Spinal cord (tissue), 10 donors: Measurements from ENCODE around the gene UQCRH. TPM values are rescaled to one million over a fixed set of nuclear protein-coding genes. Genes with fewer than 3 reads are reported as not detected.
"Not testable (repeated sequence)": the region's sequence is repeated elsewhere in the genome, so short reads cannot be mapped to it uniquely, and the experiment has no call there.

Experiments
- DNase-seq, 6 donors: peaks; one replicate each; pipeline versions ENCODE4 v3.0.0 to v3.0.0-alpha.2; 2013 to 2015; ENCODE audit warnings: low spot score in 6 of 6, low read depth in 4 of 6
- H3K27ac ChIP-seq: one replicate; pipeline ENCODE4 v1.5.1; 2013; ENCODE audit warnings: low read depth, low read length, control low read depth
- H3K27me3 ChIP-seq: one replicate; pipeline ENCODE4 v1.6.1; 2013; ENCODE audit warnings: low read length; ENCODE audit not compliant: control insufficient read depth, insufficient read depth
- H3K36me3 ChIP-seq: one replicate; pipeline ENCODE4 v1.6.1; 2013; ENCODE audit warnings: low read length; ENCODE audit not compliant: control insufficient read depth, insufficient read depth
- H3K4me1 ChIP-seq: one replicate; pipeline ENCODE4 v1.6.1; 2013; ENCODE audit warnings: low read length; ENCODE audit not compliant: control insufficient read depth, insufficient read depth
- H3K4me3 ChIP-seq: one replicate; pipeline ENCODE4 v1.5.1; 2013; ENCODE audit warnings: low read depth, low read length, control low read depth
- H3K9me3 ChIP-seq: one replicate; pipeline ENCODE4 v1.6.1; 2013; ENCODE audit warnings: low read length; ENCODE audit not compliant: control insufficient read depth, insufficient read depth
- WGBS: methylation state at CpG from one replicate; pipeline ENCODE4 v1.1.5; 2013; ENCODE audit warnings: missing lambda C conversion rate; ENCODE audit not compliant: insufficient coverage; 5-methylcytosine and 5-hydroxymethylcytosine counted together
- polyA plus RNA-seq, 2 donors: library from polyadenylated mRNA; unstranded; fragments of 120-200 nt; gene quantifications; one replicate each; pipeline ENCODE4 v1.2.1, GENCODE V29; 2013; ENCODE audit not compliant: insufficient read length in 2 of 2
- total RNA-seq, 2 donors: library from RNA; depleted of rRNA in 1 of 2; stranded (reverse); fragments of 120-200 nt in 1 of 2; fragments of >200 nt in 1 of 2; gene quantifications; one replicate each; pipeline versions ENCODE4 v1.2.3 to v1.2.4, GENCODE V29; 2013 to 2014
- donor health status: healthy.

UQCRH gene
- total and polyA plus RNA-seq, 4 donors = 326 to 449 (median 397) TPM

DNA sequence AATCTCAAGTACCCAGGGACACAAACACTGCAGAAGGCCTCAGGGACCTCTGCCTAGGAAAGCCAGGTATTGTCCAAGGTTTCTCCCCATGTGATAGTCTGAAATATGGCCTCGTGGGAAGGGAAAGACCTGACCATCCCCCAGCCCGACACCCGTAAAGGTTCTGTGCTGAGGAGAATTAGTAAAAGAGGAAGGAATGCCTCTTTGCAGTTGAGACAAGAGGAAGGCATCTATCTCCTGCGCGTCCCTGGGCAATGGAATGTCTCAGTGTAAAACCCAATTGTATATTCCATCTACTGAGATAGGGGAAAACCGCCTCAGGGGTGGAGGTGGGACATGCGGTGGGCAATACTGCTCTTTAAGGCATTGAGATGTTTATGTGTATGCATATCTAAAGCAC is 26.3 kb downstream of the UQCRH start:
- DNase-seq, H3K4me3 ChIP-seq, H3K36me3 ChIP-seq, H3K9me3 ChIP-seq, H3K27me3 ChIP-seq, H3K27ac ChIP-seq, H3K4me1 ChIP-seq: not testable (repeated sequence)
- WGBS = no CpG with 5 or more reads among the region's 7 CpGs

DNA sequence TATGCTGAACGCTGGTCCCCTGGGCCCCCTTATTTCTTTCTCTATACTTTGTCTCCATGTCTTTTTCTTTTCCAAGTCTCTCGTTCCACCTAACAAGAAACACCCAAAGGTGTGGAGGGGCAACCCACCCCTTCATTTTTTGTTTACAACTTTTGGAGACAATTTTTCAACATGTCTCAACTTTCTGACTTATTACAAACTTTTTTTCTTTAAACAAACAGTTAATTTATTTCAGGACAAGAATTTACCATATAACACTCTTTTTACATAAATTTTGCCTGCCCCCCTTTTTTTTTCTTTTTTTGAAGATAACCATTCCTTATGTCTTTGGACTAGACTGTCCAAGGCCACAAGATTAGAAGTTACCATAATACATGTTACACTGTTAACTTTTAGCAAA is 26.9 kb downstream of the UQCRH start:
- H3K4me1 ChIP-seq, H3K27ac ChIP-seq, H3K4me3 ChIP-seq, H3K9me3 ChIP-seq, H3K27me3 ChIP-seq, H3K36me3 ChIP-seq, DNase-seq: not testable (repeated sequence)
- 82% methylated on average over 2 of the region's 2 CpGs for WGBS

DNA sequence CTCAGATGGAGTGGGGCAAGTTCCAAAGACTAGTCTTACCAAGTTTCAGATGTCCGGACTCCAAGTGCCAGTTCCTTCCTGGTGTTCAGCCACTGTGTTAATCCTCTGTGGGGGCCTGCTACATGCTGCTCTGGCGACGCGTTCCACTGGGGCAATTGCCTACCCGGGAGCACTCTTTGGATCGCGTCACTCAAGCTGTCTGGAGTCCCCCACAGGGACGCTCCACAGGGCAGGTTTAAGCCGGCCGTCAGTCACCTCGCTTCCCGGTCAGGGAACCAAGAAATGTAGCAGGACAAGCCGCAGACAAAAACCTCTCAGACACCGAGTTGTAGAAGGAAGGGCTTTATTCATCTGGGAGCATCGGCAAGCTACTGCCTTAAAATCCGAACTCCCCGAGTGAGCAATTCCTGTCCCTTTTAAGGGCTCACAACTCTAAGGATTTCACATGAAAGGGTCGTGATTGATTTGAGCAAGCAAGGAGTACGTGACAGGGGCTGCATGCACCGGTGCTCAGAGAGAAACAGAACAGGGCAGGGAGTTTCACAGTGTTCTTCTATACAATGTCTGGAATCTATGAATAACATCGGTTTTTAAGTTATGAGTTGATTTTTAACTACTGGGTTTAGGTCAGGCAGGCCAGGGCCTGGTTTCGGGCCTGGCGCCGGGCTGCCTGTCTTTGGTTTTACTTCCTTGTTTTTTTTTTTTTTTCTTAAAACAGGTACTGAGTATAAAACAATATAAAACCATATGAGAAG is 28.5 kb downstream of the UQCRH start:
- WGBS = 71% methylated on average over 20 of the region's 24 CpGs
- not testable (repeated sequence) for H3K4me1 ChIP-seq, DNase-seq

DNA sequence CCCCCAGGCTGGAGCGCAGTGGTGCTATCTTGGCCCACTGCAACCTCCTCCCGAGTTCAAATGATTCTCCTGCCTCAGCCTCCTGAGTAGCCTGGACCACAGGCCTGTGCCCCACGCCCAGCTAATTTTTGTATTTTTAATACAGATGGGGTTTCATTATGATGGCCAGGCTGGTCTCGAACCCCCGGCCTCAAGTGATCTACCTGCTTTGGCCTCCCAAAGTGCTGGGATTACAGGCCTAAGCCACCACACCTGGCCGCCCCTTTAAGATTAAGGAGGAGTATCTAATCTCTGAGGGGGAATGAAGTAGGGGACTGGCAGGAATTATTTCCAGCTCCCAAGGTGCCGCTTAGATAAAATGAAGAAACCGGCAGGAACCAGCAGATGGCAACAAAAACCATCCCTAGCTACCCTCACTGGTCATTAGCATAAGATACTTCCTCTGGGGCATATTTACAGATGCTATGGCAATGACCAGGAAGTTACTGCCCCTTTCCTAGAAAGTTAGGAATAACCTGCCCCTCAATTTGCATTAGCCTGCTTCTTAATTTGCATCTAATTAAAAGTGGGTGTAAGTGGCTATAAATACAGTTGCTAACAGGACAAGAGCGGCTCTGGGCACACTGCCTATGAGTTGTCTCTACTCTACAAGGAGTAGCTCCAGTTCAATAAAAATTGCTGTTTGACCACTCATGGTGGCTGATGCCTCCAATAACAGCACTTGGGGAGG is 30.0 kb downstream of the UQCRH start:
- WGBS = 76% methylated on average over 5 of the region's 9 CpGs
- no peaks in the 10 kb centered on the region for H3K36me3 ChIP-seq
- no peak overlapping the region for H3K27ac ChIP-seq
- no peak overlapping the region for H3K4me3 ChIP-seq
- H3K27me3 ChIP-seq = no peaks in the 10 kb centered on the region
- no peaks in the 10 kb centered on the region for H3K4me1 ChIP-seq
- peak in 3 of 6 donors; percentile 7 to 61 (median 46) for DNase-seq
- H3K9me3 ChIP-seq = no peaks in the 10 kb centered on the region

More for the DNA sequence above, 28.5 kb downstream of the UQCRH start:
- H3K4me3 ChIP-seq, H3K36me3 ChIP-seq, H3K27ac ChIP-seq, H3K27me3 ChIP-seq, H3K9me3 ChIP-seq: not testable (repeated sequence)

DNA sequence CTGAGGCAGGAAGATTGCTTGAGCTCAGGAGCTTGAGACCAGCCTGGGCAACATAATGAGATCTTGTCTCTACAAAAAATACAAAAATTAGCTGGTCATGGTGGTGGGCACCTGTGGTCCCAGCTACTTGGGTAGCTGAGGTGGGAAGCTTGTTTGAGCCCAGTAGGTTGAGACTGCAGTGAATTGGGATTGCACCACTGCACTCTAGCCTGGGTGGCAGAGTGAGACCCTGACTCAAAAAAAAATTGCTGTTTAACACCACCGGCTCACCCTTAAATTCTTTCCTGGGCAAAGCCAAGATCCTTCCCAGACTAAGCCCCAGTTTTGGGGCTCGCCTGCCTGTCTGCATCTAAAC is 30.5 kb downstream of the UQCRH start:
- H3K27ac ChIP-seq = no peak overlapping the region
- no peaks in the 10 kb centered on the region for H3K36me3 ChIP-seq
- no peaks in the 10 kb centered on the region for H3K27me3 ChIP-seq
- H3K9me3 ChIP-seq = no peaks in the 10 kb centered on the region
- WGBS = 80% methylated on average over 2 of the region's 2 CpGs
- no peak for DNase-seq
- no peaks in the 10 kb centered on the region for H3K4me1 ChIP-seq
- H3K4me3 ChIP-seq = no peak overlapping the region

DNA sequence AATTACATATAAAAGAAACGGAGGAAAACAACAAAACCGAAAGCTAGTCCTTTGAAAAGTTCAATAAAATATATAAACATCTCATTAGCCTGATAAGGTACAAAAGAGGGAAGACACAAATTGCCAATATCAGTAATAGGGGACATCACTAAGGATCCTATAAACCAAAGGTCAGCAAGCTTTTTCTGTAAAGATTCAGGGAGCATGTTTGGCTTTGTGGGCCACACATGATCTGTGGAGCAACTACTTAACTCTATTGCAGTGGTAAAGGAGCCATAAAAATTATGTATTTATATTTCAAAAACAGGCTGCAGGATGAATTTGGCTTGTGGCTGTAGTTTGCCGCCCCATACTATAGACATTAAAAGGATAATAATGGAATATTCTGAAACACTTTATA is 31.6 kb downstream of the UQCRH start:
- Histone ChIP-seq H3K36me3 (no peaks in the 10 kb centered on the region), H3K27ac (no peak overlapping the region), H3K4me1 (no peaks in the 10 kb centered on the region), H3K9me3 (no peaks in the 10 kb centered on the region), H3K27me3 (no peaks in the 10 kb centered on the region), H3K4me3 (no peak overlapping the region)
- no peak for DNase-seq
- no CpG with 5 or more reads among the region's 3 CpGs for WGBS

DNA sequence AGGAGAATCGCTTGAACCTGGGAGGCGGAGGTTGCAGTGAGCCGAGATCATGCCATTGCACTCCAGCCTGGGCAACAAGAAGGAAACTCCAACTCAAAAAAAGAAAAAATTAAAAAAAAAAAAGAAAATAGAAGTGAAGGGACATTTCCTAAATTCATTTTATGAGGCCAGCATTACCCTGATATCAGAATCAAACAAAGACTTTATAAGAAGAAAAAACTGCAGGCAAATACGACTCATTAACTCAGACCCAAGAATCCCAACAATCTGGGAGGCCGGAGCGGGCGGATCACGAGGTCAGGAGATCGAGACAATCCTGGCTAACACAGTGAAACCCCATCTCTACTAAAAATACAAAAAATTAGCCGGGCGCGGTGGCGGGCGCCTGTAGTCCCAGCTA is 33.9 kb downstream of the UQCRH start:
- H3K27ac ChIP-seq, H3K4me3 ChIP-seq, H3K36me3 ChIP-seq, H3K9me3 ChIP-seq, H3K27me3 ChIP-seq, DNase-seq: not testable (repeated sequence)
- H3K4me1 ChIP-seq = peaks cover 11% of the 10 kb centered on the region
- no CpG with 5 or more reads among the region's 14 CpGs for WGBS

DNA sequence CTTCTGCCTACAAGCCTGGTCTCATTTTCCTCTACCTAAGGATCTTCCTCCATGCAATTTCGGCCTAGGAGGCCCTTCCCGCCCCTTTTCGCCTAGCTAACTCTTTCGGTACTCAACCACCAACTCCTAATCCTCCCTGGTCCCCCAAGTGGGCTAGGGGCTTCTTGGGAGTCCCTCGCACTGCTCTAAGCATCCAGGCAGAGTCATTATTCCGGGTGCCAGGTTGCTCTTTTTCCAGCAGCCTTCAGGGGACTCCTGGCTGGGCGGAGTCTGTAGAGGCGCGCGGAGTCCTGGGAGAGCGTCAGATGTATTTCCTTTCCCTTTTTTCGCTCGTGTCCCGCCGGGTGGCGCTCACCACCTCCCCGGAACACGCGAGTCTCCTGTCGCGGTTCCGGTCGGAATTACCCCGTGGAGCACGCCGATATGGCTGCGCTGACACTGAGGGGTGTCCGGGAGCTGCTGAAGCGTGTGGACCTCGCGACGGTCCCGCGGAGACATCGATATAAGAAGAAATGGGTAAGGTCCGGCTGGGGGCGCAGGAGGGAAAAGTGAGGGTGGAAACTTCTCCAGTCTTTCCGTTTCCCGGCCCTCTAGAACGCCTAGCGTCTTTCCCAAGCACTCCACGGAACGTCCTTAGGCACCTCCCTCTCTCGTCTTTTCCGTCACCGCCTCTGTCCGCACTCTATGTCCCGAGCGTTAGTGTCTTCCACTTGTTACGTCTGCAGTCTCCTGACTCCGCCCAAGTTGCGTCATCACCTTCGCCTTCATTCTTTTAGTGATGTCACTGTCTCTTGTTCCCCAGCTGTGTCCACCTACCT is 37.1 kb downstream of the UQCRH start, which contains the start of gene NSUN4:
Gene NSUN4, plus strand, starts transcription at position 404 of the 818 bp plus-strand sequence. Its CDS starts 20 bp downstream, at position 424.
- Histone ChIP-seq H3K9me3 (no peaks in the 10 kb centered on the region), H3K4me3 (peak within 1 kb of the TSS; percentile 93), H3K27ac (peak within 1 kb of the TSS; percentile 99), H3K27me3 (no peaks in the 10 kb centered on the region), H3K4me1 (peaks cover 11% of the 10 kb centered on the region), H3K36me3 (peaks cover 18% of the 10 kb centered on the region)
- WGBS = under 1% methylated on average over 52 of the region's 53 CpGs
- DNase-seq = peak; percentile 84 to 98 (median 90)

DNA sequence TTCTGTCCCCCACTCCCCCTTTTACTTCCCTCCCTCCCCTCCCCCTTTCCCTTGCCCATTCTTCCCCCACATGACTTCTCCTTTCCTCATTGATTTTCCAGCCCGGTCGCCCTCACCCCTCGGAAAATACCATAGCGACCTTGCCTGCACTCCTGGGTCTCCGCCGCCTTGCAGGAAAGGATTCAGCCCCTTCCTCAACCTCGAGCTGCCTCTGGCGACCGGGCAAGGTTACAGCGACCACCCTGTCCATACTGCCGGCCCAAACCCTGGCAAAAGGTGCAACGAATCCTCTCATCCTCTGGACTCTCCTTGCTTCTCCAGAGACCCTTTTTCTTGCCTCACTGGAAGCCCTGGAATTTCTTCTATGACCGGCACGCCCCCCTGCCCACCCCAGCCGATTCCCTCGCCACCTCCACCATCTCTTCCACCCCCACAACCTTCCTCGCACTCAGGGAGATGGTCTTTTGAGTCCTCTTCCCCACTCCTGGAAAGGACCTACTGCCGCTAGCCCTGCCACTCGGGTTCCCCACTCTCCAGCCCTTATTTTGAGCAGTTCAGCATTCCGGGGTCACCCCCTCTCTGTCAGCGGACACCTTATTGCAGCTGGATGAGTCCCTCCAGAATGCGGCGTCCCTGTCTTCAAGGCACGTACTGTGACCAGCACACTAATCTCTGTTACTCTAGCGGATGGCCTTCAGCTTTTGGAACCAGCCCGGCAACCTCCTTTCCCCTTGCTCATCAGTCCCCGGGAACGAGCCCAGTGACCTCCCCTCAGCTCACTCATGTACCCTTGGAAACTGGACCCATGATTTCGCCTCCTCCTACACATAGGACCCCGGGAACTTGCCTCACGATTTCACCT is 38.0 kb downstream of the UQCRH start:
- peak overlapping the region; percentile 99 for H3K27ac ChIP-seq
- peaks cover 11% of the 10 kb centered on the region for H3K4me1 ChIP-seq
- H3K9me3 ChIP-seq = no peaks in the 10 kb centered on the region
- DNase-seq = peak in 1 of 6 donors; percentile 2
- no peaks in the 10 kb centered on the region for H3K27me3 ChIP-seq
- 53% methylated on average over 30 of the region's 31 CpGs for WGBS
- peaks cover 23% of the 10 kb centered on the region for H3K36me3 ChIP-seq
- peak overlapping the region; percentile 93 for H3K4me3 ChIP-seq
